ENCODE measurements around the gene TOMM22. TPM values are rescaled to one million over a fixed set of nuclear protein-coding genes. Genes with fewer than 3 reads are reported as not detected.

TOMM22 gene
- total RNA-seq: 40.2 and 44.9 TPM in 2 replicates

DNA sequence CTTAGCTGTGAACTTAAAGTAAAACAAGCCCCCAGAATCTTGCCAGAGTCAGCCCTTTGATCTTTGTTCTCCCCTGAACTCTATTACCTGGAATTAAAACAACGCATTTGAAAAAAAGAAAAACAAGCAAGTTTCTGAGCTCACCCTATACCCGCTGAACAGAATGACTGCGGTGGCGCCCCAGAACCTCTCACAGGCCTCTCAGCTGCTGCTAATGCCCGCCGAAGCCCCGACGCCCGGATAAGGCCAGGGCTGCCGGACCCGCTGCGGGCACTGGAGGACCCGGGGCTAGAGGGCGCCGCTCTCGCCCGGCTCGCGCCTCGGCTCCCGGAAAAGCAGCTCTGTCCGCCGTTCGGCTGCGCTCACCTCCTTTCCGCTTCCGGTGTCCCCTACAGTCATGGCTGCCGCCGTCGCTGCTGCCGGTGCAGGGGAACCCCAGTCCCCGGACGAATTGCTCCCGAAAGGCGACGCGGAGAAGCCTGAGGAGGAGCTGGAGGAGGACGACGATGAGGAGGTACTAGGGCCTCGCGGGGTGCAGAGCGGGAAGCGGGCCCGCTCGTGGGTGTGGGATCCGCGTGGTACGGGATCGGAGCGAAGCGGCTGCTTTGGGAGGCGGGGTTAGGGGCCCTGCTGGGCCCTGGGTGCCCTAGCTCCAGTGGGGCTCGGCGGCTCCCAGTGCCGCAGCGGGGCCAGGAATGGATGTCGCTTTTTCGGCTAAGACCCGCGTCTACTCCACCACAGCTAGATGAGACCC, at the start of gene TOMM22:
TSS of gene TOMM22 (plus strand) at position 376 of the 754 bp plus-strand sequence. CDS start at position 398, 22 bp downstream.

DNA sequence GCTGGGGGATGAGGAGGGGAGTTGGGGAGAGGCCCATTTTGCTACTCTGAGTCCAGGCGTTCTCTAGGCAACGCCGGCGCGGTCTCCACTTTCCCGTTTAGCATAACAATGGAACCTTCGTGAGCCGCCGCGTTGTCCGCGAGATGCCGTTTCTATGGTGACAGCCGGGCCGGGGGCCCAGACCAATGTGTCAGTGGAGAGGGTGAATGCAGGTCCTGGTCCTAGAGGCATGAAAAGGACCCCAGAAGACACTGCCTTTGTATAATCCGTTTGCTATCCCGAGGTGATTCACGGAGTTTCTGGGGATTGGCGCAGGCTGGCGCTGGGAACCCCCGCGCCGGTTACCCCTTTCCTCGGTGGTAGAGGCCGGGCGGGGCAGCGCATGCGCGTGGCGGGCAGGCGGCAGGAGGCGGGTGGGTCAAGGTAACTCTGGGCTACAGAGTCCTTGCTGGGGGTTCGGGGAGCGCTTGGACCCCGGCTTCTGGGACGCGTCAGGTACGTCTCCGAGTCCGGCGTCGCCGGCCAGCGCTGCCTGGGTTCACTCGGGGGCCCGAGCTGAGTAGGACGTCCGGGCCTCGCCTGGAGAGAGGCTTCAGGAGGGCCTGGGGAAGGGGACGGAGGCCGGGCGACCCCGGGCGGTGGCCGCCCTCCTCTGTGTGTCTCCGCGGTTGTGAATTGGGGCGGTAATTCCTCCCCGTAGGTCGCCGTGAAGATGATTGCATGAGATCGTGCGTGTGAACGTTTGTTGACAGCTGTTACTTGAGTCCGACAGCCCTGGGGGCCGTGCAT, 25.3 kb upstream of the TOMM22 start, which contains the start of the genes CBY1 and FAM227A:
TSS of gene CBY1 (plus strand) at position 383 of the 789 bp plus-strand sequence. CDS start 11,417 bp downstream, outside the sequence.
TSS of gene FAM227A (minus strand) at position 137 of the 789 bp plus-strand sequence. CDS start 6,224 bp downstream, outside the sequence.

DNA sequence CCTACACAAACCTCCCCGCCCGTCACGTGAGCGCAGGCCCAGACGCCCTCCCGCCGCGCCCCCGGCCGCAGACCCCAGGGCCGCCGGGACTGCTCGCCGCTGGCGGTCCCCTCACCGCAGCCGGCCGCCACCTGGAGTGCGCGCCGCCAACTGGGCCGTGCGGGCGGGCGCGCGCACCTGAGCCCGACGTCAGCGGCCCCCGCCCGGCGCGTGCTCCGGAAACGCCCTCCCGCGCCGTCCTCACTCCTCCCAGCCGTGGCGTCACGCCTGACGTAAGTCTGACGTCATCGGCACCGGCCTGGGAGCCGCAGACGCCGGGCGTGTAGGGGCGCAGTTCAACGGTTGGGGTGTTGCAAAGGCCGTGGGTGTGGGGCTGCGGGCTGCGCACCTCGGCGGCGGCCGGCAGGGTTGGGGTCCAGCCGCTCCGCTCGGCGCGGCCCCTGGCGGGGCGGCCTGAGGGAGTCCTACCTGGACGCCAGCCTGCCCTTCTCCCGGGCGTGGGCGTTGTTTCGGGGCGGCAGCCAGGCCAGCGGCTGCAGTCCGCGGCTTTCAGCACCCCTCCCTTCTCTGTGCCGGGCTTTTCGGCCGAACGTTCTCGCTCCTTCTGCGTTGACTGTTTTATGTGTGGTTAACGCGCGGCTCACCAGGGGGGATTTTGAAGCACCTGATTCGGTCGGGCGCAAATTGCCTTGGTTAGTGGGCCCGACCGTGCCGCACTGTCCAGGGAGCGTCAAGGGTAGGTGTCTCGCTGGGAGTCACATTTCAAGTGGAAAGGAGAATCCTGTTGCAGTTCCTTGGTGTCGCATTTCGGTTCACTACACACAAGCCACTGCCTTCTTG, 19.3 kb downstream of the TOMM22 start, which contains the start of gene JOSD1:
TSS of gene JOSD1 (minus strand) at position 155 of the 840 bp plus-strand sequence. CDS start 956 bp downstream, outside the sequence.

DNA sequence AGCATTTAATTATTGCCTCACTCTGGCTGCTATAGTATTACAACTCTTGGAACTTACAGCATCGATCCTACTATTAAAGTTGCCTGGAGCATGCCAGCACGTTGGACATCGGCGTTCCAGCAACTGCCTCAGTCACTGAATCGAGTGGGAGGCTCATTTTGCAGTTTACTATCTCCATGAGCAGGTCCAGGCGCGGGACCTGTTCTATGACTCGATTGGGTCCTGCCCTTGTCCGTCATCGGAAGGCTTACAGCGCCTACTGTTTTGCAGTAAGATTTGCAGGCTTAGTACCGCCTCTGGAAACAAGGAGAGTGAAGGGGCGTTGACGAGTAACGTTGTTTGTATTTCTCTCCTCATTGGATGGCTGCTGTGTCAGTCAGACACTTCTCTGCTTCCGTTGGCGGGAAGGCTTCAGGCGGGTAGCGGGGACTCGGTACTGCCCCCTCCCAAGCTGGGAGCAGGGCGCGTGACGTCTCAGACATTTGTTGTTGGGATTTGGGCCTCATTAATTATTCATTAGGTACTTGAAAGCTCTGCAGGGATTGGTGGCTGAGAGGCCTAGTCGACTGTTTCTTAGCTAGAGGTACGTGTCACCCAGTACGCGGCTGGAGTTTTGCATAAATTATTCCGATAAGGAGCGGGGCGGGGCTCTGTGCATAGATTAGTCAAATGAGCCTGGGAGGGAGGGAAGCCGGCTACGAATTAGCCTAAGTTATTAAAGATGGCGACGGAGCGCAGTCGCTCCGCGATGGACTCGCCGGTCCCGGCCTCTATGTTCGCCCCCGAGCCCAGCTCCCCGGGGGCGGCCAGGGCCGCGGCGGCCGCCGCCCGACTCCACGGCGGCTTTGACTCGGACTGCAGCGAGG, 23.7 kb downstream of the TOMM22 start, which contains the start of gene GTPBP1:
TSS of gene GTPBP1 (plus strand) at position 710 of the 866 bp plus-strand sequence. CDS start at position 722, 12 bp downstream.

Other genes with a start within 250 kb of the TOMM22 start
- not detected in 2 replicates for gene KCNJ4, start 226.8 kb upstream of the TOMM22 start, total RNA-seq
- 123 and 124 TPM in 2 replicates for gene KDELR3, start 213.9 kb upstream of the TOMM22 start, total RNA-seq
- 574 and 711 TPM in 2 replicates for gene DDX17, start 175.6 kb upstream of the TOMM22 start, total RNA-seq
- 5.2 and 7.2 TPM in 2 replicates for gene DMC1, start 111.8 kb upstream of the TOMM22 start, total RNA-seq
- 1.9 and 2.3 TPM in 2 replicates for gene FAM227A, start 25.6 kb upstream of the TOMM22 start, total RNA-seq
- gene CBY1, start 25.3 kb upstream of the TOMM22 start, total RNA-seq: 12.5 and 13.0 TPM in 2 replicates
- gene JOSD1, start 19.0 kb downstream of the TOMM22 start, total RNA-seq: 66.1 and 72.2 TPM in 2 replicates
- gene GTPBP1, start 24.0 kb downstream of the TOMM22 start, total RNA-seq: 41.9 and 51.8 TPM in 2 replicates
- 82.9 and 94.1 TPM in 2 replicates for gene SUN2, start 74.0 kb downstream of the TOMM22 start, total RNA-seq
- 18.5 and 18.6 TPM in 2 replicates for gene DNAL4, start 112.2 kb downstream of the TOMM22 start, total RNA-seq
- 1.5 and 1.6 TPM in 2 replicates for gene NPTXR, start 162.1 kb downstream of the TOMM22 start, total RNA-seq
- gene CBX6, start 190.3 kb downstream of the TOMM22 start, total RNA-seq: 76.0 and 87.9 TPM in 2 replicates